Measurements from ENCODE around the gene RARG. TPM values are rescaled to one million over a fixed set of nuclear protein-coding genes. Genes with fewer than 3 reads are reported as not detected.

The RARG gene
- total and polyA plus RNA-seq, 2 of the 8 experiments (the other 6 are each of a cell fraction or from before 2014, with no cell fraction given) = 68.6 to 68.9 TPM

DNA sequence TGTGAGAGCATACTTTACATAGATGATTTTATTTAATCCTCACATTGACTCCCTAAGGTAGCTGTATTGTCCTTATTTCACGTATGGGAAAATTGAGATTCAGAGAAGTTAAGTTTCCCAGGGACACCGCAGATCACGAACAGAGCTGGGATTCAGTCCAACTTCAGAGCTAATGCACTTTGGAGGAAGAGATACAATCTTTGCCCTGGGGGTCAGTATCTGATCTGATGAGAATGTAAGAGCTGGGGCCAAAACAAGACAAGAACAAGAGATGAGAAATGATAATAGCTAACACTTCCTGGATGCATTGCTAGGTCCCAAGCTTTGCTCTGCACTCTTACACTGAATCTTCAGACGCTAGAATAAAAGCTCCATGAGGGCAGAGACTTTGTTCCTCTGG is 45.3 kb downstream of the RARG start:
- Histone ChIP-seq H3K4me1 (replicated peaks in 1 of 4; ENCODE audit: control insufficient read depth in 3 of 4, insufficient read depth in 4 of 4, low read length in 3 of 4) (peaks cover 0 to 6% (median 4%) of the 10 kb centered on the region in 4 experiments; a peak in 5 of 7 replicates), H3K9me3 (ENCODE audit: insufficient read depth in 2 of 2, low read depth in 1 of 2, low read length in 1 of 2) (no peaks in the 10 kb centered on the region), H4K8ac (ENCODE audit: extremely low read depth, insufficient read depth, low read length) (no peak overlapping the region), H4K20me1 (replicated peaks in 1 of 2; ENCODE audit: control insufficient read depth in 1 of 2, insufficient read depth in 2 of 2, low read length in 2 of 2) (peaks cover 2 to 16% of the 10 kb centered on the region in 2 experiments), H2BK120ac (replicated peaks; ENCODE audit: low read depth, low read length) (no peak overlapping the region), H3K4ac (replicated peaks; ENCODE audit: insufficient read length, low read depth, low read length) (no peak overlapping the region), H2AFZ (ENCODE audit: low read length) (no peak overlapping the region), H3K18ac (ENCODE audit: extremely low read depth, low read length) (no peak overlapping the region), H3K36me3 (ENCODE audit: control insufficient read depth in 2 of 4, insufficient read depth in 4 of 4, low read length in 3 of 4) (peaks cover 13 to 56% (median 36%) of the 10 kb centered on the region in 4 experiments), H3K27me3 (replicated peaks in 1 of 4; ENCODE audit: control insufficient read depth in 3 of 4, extremely low read depth in 1 of 4, insufficient read depth in 3 of 4, low read length in 3 of 4) (peaks cover 0 to under 1% (median 0%) of the 10 kb centered on the region in 4 experiments; a peak in 1 of 7 replicates), H3K79me2 (ENCODE audit: control insufficient read depth in 1 of 2, insufficient read depth in 2 of 2, low read length in 2 of 2) (peaks cover 0 to 11% of the 10 kb centered on the region in 2 experiments; a peak in 2 of 4 replicates), H3K56ac (replicated peaks; ENCODE audit: insufficient read length, low read depth, low read length) (no peak overlapping the region), H3K27ac (ENCODE audit: low read depth, low read length) (no peak overlapping the region), H4K5ac (ENCODE audit: insufficient read length, low read depth, low read length) (no peak overlapping the region), H3K23me2 (ENCODE audit: low read depth, low read length) (no peaks in the 10 kb centered on the region; the same call in 1 of the 2 replicates), H2BK12ac (ENCODE audit: low read depth, low read length) (no peak overlapping the region), H3K23ac (ENCODE audit: insufficient read length) (no peak overlapping the region), H3K4me2 (ENCODE audit: insufficient read depth in 1 of 2, low read depth in 2 of 2, low read length in 2 of 2) (no peak overlapping the region), H2BK15ac (ENCODE audit: low read length) (no peak overlapping the region), H2BK5ac (ENCODE audit: low read depth, low read length) (no peak overlapping the region), H2BK20ac (ENCODE audit: low read length) (no peak overlapping the region), H3K79me1 (ENCODE audit: low read depth, low read length) (peaks cover 2% of the 10 kb centered on the region; the same call in 1 of the 2 replicates), H3K14ac (ENCODE audit: insufficient read length) (no peak overlapping the region), H3K4me3 (ENCODE audit: extremely low read depth in 1 of 4, insufficient read depth in 2 of 4, low read depth in 3 of 4, low read length in 4 of 4) (no peak overlapping the region), H3K9ac (replicated peaks in 1 of 4; ENCODE audit: extremely low read depth in 1 of 4, low read depth in 3 of 4, low read length in 3 of 4) (no peak overlapping the region), H2AK5ac (ENCODE audit: low read depth, low read length) (no peak overlapping the region), H4K91ac (replicated peaks; ENCODE audit: insufficient read length, low read length) (no peak overlapping the region)
- FAIRE-seq (no peak), DNase-seq (ENCODE audit: low read depth in 1 of 2, low spot score in 2 of 2) (no peak)
- POLR2A ChIA-PET (ENCODE audit: partially characterized antibody) = interaction anchor here (0.7 to 1.7 kb wide), 9 partner anchors 9 to 135 kb away, joined by 3 to 6 read pairs (median 3); partner anchors contain the start of genes AAAS and SOAT2
- no peak for TF ChIP-seq RNF2 (IDR thresholded peaks at IDR 0.05; ENCODE audit: borderline replicate concordance, low read depth, low read length, missing control alignments, poor library complexity, severe bottlenecking)
- no peak for TF ChIP-seq HDAC2 (IDR thresholded peaks at IDR 0.05; ENCODE audit: borderline replicate concordance in 1 of 2, low read depth in 2 of 2, low read length in 2 of 2)
- no peak for TF ChIP-seq KDM5A (IDR thresholded peaks at IDR 0.05; ENCODE audit: low read length)
- no peak for TF ChIP-seq SIX5 (IDR thresholded peaks at IDR 0.05; ENCODE audit: low read depth, low read length)
- no peak for TF ChIP-seq SUZ12 (IDR thresholded peaks at IDR 0.05; ENCODE audit: low read length)
- TF ChIP-seq ASH2L (IDR thresholded peaks at IDR 0.05; ENCODE audit: low read length) = no peak
- no peak for TF ChIP-seq BCL11A (IDR thresholded peaks at IDR 0.05; ENCODE audit: low read depth in 2 of 2, low read length in 2 of 2)
- CTCF ChIA-PET (ENCODE audit: partially characterized antibody) = interaction anchor here (0.8 to 11.1 kb wide), 20 partner anchors 12 to 322 kb away, joined by 3 to 164 read pairs (median 4); partner anchors contain the start of gene ITGB7
- 95% methylated on average over 4 of the region's 4 CpGs; no CpG with 5 or more reads in 1 of the 2 experiments for WGBS, 2 experiments (ENCODE audit: extremely low coverage in 1 of 2, insufficient coverage in 1 of 2, insufficient read length in 1 of 2, insufficient replicate concordance in 2 of 2, low coverage in 1 of 2, low lambda C conversion rate in 2 of 2, missing lambda C conversion rate in 1 of 2)
